H9 (cell line): Measurements from ENCODE around the gene PLA2R1. TPM values are rescaled to one million over a fixed set of nuclear protein-coding genes. Genes with fewer than 3 reads are reported as not detected.

Experiments
- DNase-seq: peaks from one replicate; pipeline ENCODE4 v3.0.0-alpha.2; 2017
- H2AFZ ChIP-seq: one replicate; pipeline ENCODE4 v1.6.1; 2013; ENCODE audit warnings: mild to moderate bottlenecking, low read length, control low read depth, moderate library complexity
- H2AK5ac ChIP-seq: 2 replicates; pipeline ENCODE4 v1.6.1; 2013; ENCODE audit warnings: low read length, control low read depth, mixed read lengths; ENCODE audit not compliant: insufficient read length
- H2BK120ac ChIP-seq: one replicate; pipeline ENCODE4 v1.6.1; 2013; ENCODE audit warnings: low read depth, mild to moderate bottlenecking, low read length, control low read depth, inconsistent platforms; ENCODE audit not compliant: poor library complexity, severe bottlenecking
- H2BK12ac ChIP-seq: 2 replicates; pipeline ENCODE4 v1.6.1; 2013; ENCODE audit warnings: low read length, control low read depth, mixed read lengths, low read depth; ENCODE audit not compliant: insufficient read length
- H2BK15ac ChIP-seq: 2 replicates; pipeline ENCODE4 v1.6.1; 2013; ENCODE audit warnings: low read depth, low read length, control low read depth
- H2BK20ac ChIP-seq: one replicate; pipeline ENCODE4 v1.6.1; 2013; ENCODE audit warnings: low read depth, mild to moderate bottlenecking, low read length, control low read depth, inconsistent platforms; ENCODE audit not compliant: poor library complexity, severe bottlenecking
- H2BK5ac ChIP-seq: 2 replicates; pipeline ENCODE4 v1.6.1; 2013; ENCODE audit warnings: low read length, control low read depth, mixed read lengths; ENCODE audit not compliant: insufficient read length
- H3K14ac ChIP-seq: 2 replicates; pipeline ENCODE4 v1.6.1; 2013; ENCODE audit warnings: low read length, control low read depth; ENCODE audit not compliant: insufficient read depth
- H3K18ac ChIP-seq: 2 replicates; pipeline ENCODE4 v1.6.1; 2013; ENCODE audit warnings: low read depth, mild to moderate bottlenecking, mixed read lengths, low read length, control low read depth; ENCODE audit not compliant: insufficient read length
- H3K23ac ChIP-seq: 2 replicates; pipeline ENCODE4 v1.6.1; 2013; ENCODE audit warnings: low read length, control low read depth, mixed read lengths, low read depth; ENCODE audit not compliant: insufficient read length
- H3K23me2 ChIP-seq: 2 replicates; pipeline ENCODE4 v1.6.1; 2013; ENCODE audit warnings: low read depth, mild to moderate bottlenecking, mixed read lengths, low read length, control low read depth; ENCODE audit not compliant: insufficient read length, poor library complexity, severe bottlenecking
- H3K27ac ChIP-seq: 2 replicates; pipeline ENCODE4 v1.5.1; 2013; ENCODE audit warnings: low read length, control low read depth, mixed read lengths, low read depth; ENCODE audit not compliant: insufficient read length
- H3K27me3 ChIP-seq: 2 replicates; pipeline ENCODE4 v1.6.1; 2013; ENCODE audit warnings: low read length, control low read depth, inconsistent platforms; ENCODE audit not compliant: insufficient read depth
- H3K4ac ChIP-seq: 2 replicates; pipeline ENCODE4 v1.6.1; 2013; ENCODE audit warnings: low read depth, mild to moderate bottlenecking, control low read depth, inconsistent platforms, low read length, moderate library complexity
- H3K4me1 ChIP-seq: 2 replicates; pipeline ENCODE4 v1.6.1; 2013; ENCODE audit warnings: low read length, control low read depth, inconsistent platforms; ENCODE audit not compliant: insufficient read depth
- H3K4me2 ChIP-seq: 2 replicates; pipeline ENCODE4 v1.6.1; 2013; ENCODE audit warnings: low read length, control low read depth, mixed read lengths; ENCODE audit not compliant: insufficient read length, insufficient read depth
- H3K56ac ChIP-seq: 2 replicates; pipeline ENCODE4 v1.6.1; 2013; ENCODE audit warnings: low read depth, mild to moderate bottlenecking, mixed read lengths, low read length, control low read depth; ENCODE audit not compliant: insufficient read length
- H3K79me1 ChIP-seq: 2 replicates; pipeline ENCODE4 v1.6.1; 2013; ENCODE audit warnings: low read depth, mild to moderate bottlenecking, moderate library complexity, low read length, control low read depth, inconsistent platforms; ENCODE audit not compliant: insufficient read depth, poor library complexity, severe bottlenecking
- H3K79me2 ChIP-seq: 2 replicates; pipeline ENCODE4 v1.6.1; 2013; ENCODE audit warnings: low read length, control low read depth, inconsistent platforms; ENCODE audit not compliant: insufficient read depth
- H3K9ac ChIP-seq: 2 replicates; pipeline ENCODE4 v1.6.1; 2013; ENCODE audit warnings: low read length, control low read depth, mixed read lengths; ENCODE audit not compliant: insufficient read length; ENCODE audit errors: extremely low read depth
- H3K9me3 ChIP-seq: one replicate; pipeline ENCODE4 v1.6.1; 2013; ENCODE audit warnings: low read depth, low read length, inconsistent platforms; ENCODE audit not compliant: control insufficient read depth
- H3T11ph ChIP-seq: one replicate; pipeline ENCODE4 v1.6.1; 2013; ENCODE audit warnings: mild to moderate bottlenecking, low read length, control low read depth, inconsistent platforms
- H4K20me1 ChIP-seq: one replicate; pipeline ENCODE4 v1.6.1; 2013; ENCODE audit not compliant: control insufficient read depth, insufficient read length, insufficient read depth
- H4K5ac ChIP-seq: 2 replicates; pipeline ENCODE4 v1.6.1; 2013; ENCODE audit warnings: low read depth, mild to moderate bottlenecking, mixed read lengths, low read length, control low read depth; ENCODE audit not compliant: insufficient read length
- H4K8ac ChIP-seq: replicated peaks from 2 replicates; pipeline ENCODE4 v1.6.1; 2013; ENCODE audit warnings: low read length, control low read depth, mixed read lengths, low read depth; ENCODE audit not compliant: insufficient read length
- H4K91ac ChIP-seq: 2 replicates; pipeline ENCODE4 v1.6.1; 2013; ENCODE audit warnings: low read depth, mild to moderate bottlenecking, moderate library complexity, mixed read lengths, low read length, control low read depth; ENCODE audit not compliant: insufficient read length
- H3K27ac Mint-ChIP-seq, 3 experiments: 2 replicates in 2 of 3; 3 replicates in 1 of 3; pipeline ENCODE4 v1.8.0; 2020 to 2021; ENCODE audit warnings: mixed read lengths in 3 of 3, mild to moderate bottlenecking in 1 of 3, moderate library complexity in 1 of 3
- H3K27me3 Mint-ChIP-seq: 2 replicates; pipeline ENCODE4 v1.8.0; 2021; ENCODE audit warnings: low read depth, mild to moderate bottlenecking, moderate library complexity, mixed read lengths
- H3K36me3 Mint-ChIP-seq, 3 experiments: 2 replicates in 2 of 3; 3 replicates in 1 of 3; pipeline ENCODE4 v1.8.0; 2020 to 2021; ENCODE audit warnings: low read depth in 3 of 3, mixed read lengths in 3 of 3; ENCODE audit not compliant: insufficient read depth in 1 of 3
- H3K4me1 Mint-ChIP-seq, 2 experiments: 2 replicates each; pipeline ENCODE4 v1.8.0; 2020; ENCODE audit warnings: mixed read lengths in 2 of 2
- H3K4me3 Mint-ChIP-seq, 2 experiments: 2 replicates in 1 of 2; 3 replicates in 1 of 2; pipeline ENCODE4 v1.8.0; 2020 to 2021; ENCODE audit warnings: mild to moderate bottlenecking in 2 of 2, mixed read lengths in 2 of 2, moderate library complexity in 1 of 2
- H3K9me3 Mint-ChIP-seq, 2 experiments: 2 replicates in 1 of 2; 3 replicates in 1 of 2; pipeline ENCODE4 v1.8.0; 2020; ENCODE audit warnings: mild to moderate bottlenecking in 2 of 2, mixed read lengths in 2 of 2, moderate library complexity in 1 of 2
- WGBS: extraction: QIAGEN DNeasy Blood & Tissue Kit; methylation state at CpG from one replicate; pipeline ENCODE4 v1.1.7; 2013; ENCODE audit warnings: missing lambda C conversion rate, low lambda C conversion rate, mixed read lengths; ENCODE audit not compliant: insufficient read length; ENCODE audit errors: extremely low coverage; 5-methylcytosine and 5-hydroxymethylcytosine counted together
- total RNA-seq: library from RNA; stranded (reverse); gene quantifications from 2 replicates; pipeline ENCODE4 v1.2.1, GENCODE V29; 2021
- TF ChIP-seq, protein P1 (sequence below): fragments of 200-600 bp; sonication (generic); conservative IDR thresholded peaks from 3 replicates; pipeline ENCODE4 v1.8.0; 2021; ENCODE audit warnings: antibody characterized with exemption, mild to moderate bottlenecking

The PLA2R1 gene
- total RNA-seq, 1 experiment from 2014 or later: 0.83 TPM

DNA sequence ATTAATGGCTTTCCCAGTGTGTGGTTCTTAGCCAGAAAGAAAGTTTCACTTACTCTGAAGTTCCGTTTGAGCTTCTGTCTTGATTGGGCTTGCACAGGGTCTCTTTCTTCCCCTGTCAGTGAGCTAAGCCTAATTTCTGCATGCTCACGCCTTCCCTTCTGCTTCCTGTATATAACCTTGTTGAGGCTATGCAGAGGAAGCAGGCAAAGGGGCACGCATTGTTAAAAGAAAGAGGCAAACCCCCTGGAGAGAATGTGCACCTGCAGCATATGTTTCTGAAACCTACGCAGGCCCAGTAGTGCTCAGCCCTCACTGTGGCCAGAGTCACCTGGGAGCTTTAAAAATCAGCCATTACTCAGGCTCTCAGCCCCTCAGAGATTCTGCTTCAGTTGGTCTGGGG is 14.5 kb upstream of the PLA2R1 start:
- H2BK15ac ChIP-seq: no peak overlapping the region
- H3K23me2 ChIP-seq: no peaks in the 10 kb centered on the region
- H3K56ac ChIP-seq: no peak overlapping the region
- H2AFZ ChIP-seq: no peak overlapping the region
- no peak overlapping the region for H2BK20ac ChIP-seq
- H3K27me3 ChIP-seq: no peaks in the 10 kb centered on the region
- no peaks in the 10 kb centered on the region for H3K79me2 ChIP-seq
- H3K23ac ChIP-seq: no peak overlapping the region
- no peak overlapping the region for H3T11ph ChIP-seq
- H4K5ac ChIP-seq: no peak overlapping the region
- H3K4ac ChIP-seq: no peak overlapping the region
- H4K91ac ChIP-seq: no peak overlapping the region
- H3K4me1 ChIP-seq: no peaks in the 10 kb centered on the region
- no peak overlapping the region for H2BK120ac ChIP-seq
- no CpG with 5 or more reads among the region's 4 CpGs for WGBS
- Mint-ChIP-seq H3K27ac (no peak overlapping the region; a peak in 1 of 7 replicates), H3K27me3 (no peaks in the 10 kb centered on the region), H3K36me3 (peaks cover 2 to 8% (median 3%) of the 10 kb centered on the region in 3 experiments; a peak in 4 of 7 replicates), H3K4me1 (no peaks in the 10 kb centered on the region), H3K4me3 (no peak overlapping the region), H3K9me3 (peaks cover 16 to 29% of the 10 kb centered on the region in 2 experiments; a peak in 4 of 5 replicates)
- DNase-seq: no peak
- no peak overlapping the region for H3K9ac ChIP-seq
- no peaks in the 10 kb centered on the region for H4K20me1 ChIP-seq
- no peak overlapping the region for H3K4me2 ChIP-seq
- H4K8ac ChIP-seq: no peak overlapping the region
- TF ChIP-seq, protein P1, sequence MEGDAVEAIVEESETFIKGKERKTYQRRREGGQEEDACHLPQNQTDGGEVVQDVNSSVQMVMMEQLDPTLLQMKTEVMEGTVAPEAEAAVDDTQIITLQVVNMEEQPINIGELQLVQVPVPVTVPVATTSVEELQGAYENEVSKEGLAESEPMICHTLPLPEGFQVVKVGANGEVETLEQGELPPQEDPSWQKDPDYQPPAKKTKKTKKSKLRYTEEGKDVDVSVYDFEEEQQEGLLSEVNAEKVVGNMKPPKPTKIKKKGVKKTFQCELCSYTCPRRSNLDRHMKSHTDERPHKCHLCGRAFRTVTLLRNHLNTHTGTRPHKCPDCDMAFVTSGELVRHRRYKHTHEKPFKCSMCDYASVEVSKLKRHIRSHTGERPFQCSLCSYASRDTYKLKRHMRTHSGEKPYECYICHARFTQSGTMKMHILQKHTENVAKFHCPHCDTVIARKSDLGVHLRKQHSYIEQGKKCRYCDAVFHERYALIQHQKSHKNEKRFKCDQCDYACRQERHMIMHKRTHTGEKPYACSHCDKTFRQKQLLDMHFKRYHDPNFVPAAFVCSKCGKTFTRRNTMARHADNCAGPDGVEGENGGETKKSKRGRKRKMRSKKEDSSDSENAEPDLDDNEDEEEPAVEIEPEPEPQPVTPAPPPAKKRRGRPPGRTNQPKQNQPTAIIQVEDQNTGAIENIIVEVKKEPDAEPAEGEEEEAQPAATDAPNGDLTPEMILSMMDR: no peak
- no peak overlapping the region for H2AK5ac ChIP-seq
- no peak overlapping the region for H3K14ac ChIP-seq
- H2BK12ac ChIP-seq: no peak overlapping the region
- no peak overlapping the region for H2BK5ac ChIP-seq
- no peaks in the 10 kb centered on the region for H3K79me1 ChIP-seq
- H3K27ac ChIP-seq: no peak overlapping the region
- no peak overlapping the region for H3K18ac ChIP-seq
- no peaks in the 10 kb centered on the region for H3K9me3 ChIP-seq
